GM23248 (cell line): ENCODE data around the gene BAHD1. TPM values are rescaled to one million over a fixed set of nuclear protein-coding genes. Genes with fewer than 3 reads are reported as not detected.

Experiments used
- DNase-seq: peaks from one replicate; pipeline ENCODE4 v3.0.0-alpha.2; 2015
- H2AFZ ChIP-seq: fragments of 200-600 bp; sonication (generic); 2 replicates; pipeline ENCODE4 v1.6.1; 2016; ENCODE audit warnings: antibody characterized with exemption
- H3F3A ChIP-seq: fragments of 200-600 bp; sonication (generic); 2 replicates; pipeline ENCODE4 v1.6.1; 2016; ENCODE audit warnings: mild to moderate bottlenecking, antibody characterized with exemption, mixed run types; ENCODE audit not compliant: insufficient read depth
- H3K27ac ChIP-seq: fragments of 200-600 bp; sonication (generic); 2 replicates; pipeline ENCODE4 v1.5.1; 2016; ENCODE audit warnings: mild to moderate bottlenecking
- H3K27me3 ChIP-seq: fragments of 200-600 bp; sonication (generic); replicated peaks from 2 replicates; pipeline ENCODE4 v1.6.1; 2016; ENCODE audit warnings: mild to moderate bottlenecking; ENCODE audit not compliant: insufficient read depth
- H3K36me3 ChIP-seq: fragments of 200-600 bp; sonication (generic); 2 replicates; pipeline ENCODE4 v1.6.1; 2016; ENCODE audit warnings: low read depth, mild to moderate bottlenecking
- H3K4me1 ChIP-seq: fragments of 200-600 bp; sonication (generic); 2 replicates; pipeline ENCODE4 v1.6.1; 2016; ENCODE audit warnings: mild to moderate bottlenecking; ENCODE audit not compliant: insufficient read depth
- H3K4me2 ChIP-seq: fragments of 200-600 bp; sonication (generic); one replicate; pipeline ENCODE4 v1.6.1; 2016; ENCODE audit warnings: mild to moderate bottlenecking; ENCODE audit not compliant: unreplicated experiment
- H3K4me3 ChIP-seq: fragments of 200-600 bp; sonication (generic); 2 replicates; pipeline ENCODE4 v1.5.1; 2016; ENCODE audit warnings: mild to moderate bottlenecking
- H3K79me2 ChIP-seq: fragments of 200-600 bp; sonication (generic); 2 replicates; pipeline ENCODE4 v1.6.1; 2016; ENCODE audit warnings: mild to moderate bottlenecking; ENCODE audit not compliant: insufficient read depth
- H3K9ac ChIP-seq: fragments of 200-600 bp; sonication (generic); 2 replicates; pipeline ENCODE4 v1.6.1; 2016; ENCODE audit warnings: mild to moderate bottlenecking
- H3K9me2 ChIP-seq: fragments of 200-600 bp; sonication (generic); 2 replicates; pipeline ENCODE4 v1.6.1; 2016; ENCODE audit warnings: mixed run types, mild to moderate bottlenecking, moderate library complexity; ENCODE audit not compliant: insufficient read depth
- H3K9me3 ChIP-seq: fragments of 200-600 bp; sonication (generic); one replicate; pipeline ENCODE4 v1.6.1; 2017; ENCODE audit warnings: low read depth
- H4K20me1 ChIP-seq: fragments of 200-600 bp; sonication (generic); 2 replicates; pipeline ENCODE4 v1.6.0; 2016; ENCODE audit not compliant: insufficient read depth
- EZH2 ChIP-seq: fragments of 200-600 bp; sonication (generic); IDR thresholded peaks from 2 replicates; pipeline ENCODE4 v1.6.1; 2018; ENCODE audit warnings: antibody characterized with exemption, mild to moderate bottlenecking; ENCODE audit not compliant: insufficient read depth, poor library complexity, severe bottlenecking
- EZH2phosphoT487 ChIP-seq: fragments of 200-600 bp; sonication (generic); IDR thresholded peaks from 2 replicates; pipeline ENCODE4 v1.6.1; 2018; ENCODE audit warnings: antibody characterized with exemption, moderate library complexity, mild to moderate bottlenecking, low read depth; ENCODE audit not compliant: insufficient read depth
- WGBS, 2 experiments: methylation state at CpG; one replicate each; pipeline ENCODE4 v1.1.6; 2015 to 2017; ENCODE audit warnings: low lambda C conversion rate in 2 of 2, low coverage in 1 of 2; ENCODE audit errors: missing lambda C conversion rate in 2 of 2; 5-methylcytosine and 5-hydroxymethylcytosine counted together
- in situ Hi-C: fragments of 300-500 bp; cut with MboI; formaldehyde crosslinking; loops from 2 replicates; pipeline ENCODE4 v1.15.0; 2020
- polyA plus RNA-seq: library from polyadenylated mRNA; unstranded; fragments of >200 nt; fragmentation: Nextera tagmentation; extraction: Ambion mirVana; gene quantifications from 2 replicates; pipeline ENCODE4 v1.2.1, GENCODE V29; 2016
- total RNA-seq: library from RNA; depleted of rRNA; stranded (reverse); fragments of >200 nt; shearing (Covaris generic); gene quantifications from 2 replicates; pipeline ENCODE4 v1.2.3, GENCODE V29; 2014

BAHD1 gene
- total and polyA plus RNA-seq, 2 experiments from 2014 or later, result 2.3 to 10.3 TPM

DNA sequence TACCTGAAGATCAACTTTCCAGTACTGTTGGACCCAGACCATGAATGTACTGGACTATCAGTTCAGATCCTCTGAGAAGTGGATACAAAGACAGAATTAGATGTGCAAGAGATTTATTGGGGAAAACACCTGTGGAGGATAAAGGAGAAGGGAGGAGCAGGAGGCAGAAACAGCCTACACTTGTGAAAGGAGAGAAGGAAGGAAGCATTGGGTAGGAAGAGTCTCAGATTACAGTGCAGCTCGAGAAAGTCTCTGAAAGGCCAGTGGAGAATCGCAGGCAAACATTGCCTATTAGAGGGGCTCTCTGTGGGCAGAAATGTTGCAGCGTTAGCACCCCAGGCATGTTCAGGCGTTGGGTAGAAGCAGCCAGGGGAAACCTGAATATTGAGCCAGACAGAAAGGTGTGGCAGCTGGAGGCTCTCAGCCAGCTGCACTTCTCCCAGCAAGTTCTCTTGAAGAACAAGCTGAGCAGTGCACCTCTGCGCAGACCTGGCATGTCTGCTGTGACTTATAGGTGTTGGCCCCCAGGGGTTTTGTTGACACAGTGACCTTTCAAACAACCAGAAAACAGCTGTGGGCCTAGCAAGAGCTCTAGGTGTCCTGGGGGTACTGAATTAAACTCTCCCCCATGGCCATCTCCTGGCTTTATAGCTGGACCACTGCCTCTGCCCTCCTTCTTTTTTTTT lies 37.0 kb downstream of the BAHD1 start:
- no peaks in the 10 kb centered on the region for H3K9me3 ChIP-seq
- H3K4me2 ChIP-seq, result no peak overlapping the region
- H3K27me3 ChIP-seq, result no peaks in the 10 kb centered on the region
- H3K27ac ChIP-seq, result no peak overlapping the region
- DNase-seq, result no peak
- no peaks in the 10 kb centered on the region for H3K4me1 ChIP-seq
- H3K79me2 ChIP-seq, result no peaks in the 10 kb centered on the region
- H2AFZ ChIP-seq, result no peak overlapping the region
- H3K9ac ChIP-seq, result no peak overlapping the region
- 33 to 40% methylated on average over 5 of the region's 5 CpGs for WGBS, 2 experiments
- no peaks in the 10 kb centered on the region for H3F3A ChIP-seq
- no peak overlapping the region for H3K4me3 ChIP-seq
- H3K9me2 ChIP-seq, result no peaks in the 10 kb centered on the region
- TF ChIP-seq EZH2 (no peak), EZH2phosphoT487 (no peak)
- H4K20me1 ChIP-seq, result no peaks in the 10 kb centered on the region
- in situ Hi-C loops, result no loop called here
- no peaks in the 10 kb centered on the region for H3K36me3 ChIP-seq

DNA sequence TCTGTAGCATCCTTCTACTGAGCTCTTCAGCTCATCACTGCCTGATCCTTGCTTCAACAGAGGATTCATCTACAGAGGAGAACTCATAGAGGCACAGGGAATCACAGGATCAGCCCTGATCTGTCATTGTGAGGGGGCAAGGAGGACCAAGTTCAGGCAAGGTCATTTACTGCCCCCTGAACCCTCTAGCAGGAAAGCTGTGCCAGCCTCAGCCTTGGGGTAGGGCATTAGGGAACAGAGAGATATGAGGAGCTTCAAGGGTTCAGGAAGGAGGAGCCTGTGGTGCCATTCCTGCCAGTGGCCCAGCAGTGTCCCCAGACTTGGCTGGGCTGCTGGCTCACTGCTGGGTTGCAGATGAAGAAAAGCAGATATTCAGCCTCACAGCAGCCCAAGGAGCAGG lies 38.3 kb downstream of the BAHD1 start:
- Histone ChIP-seq H4K20me1 (no peaks in the 10 kb centered on the region), H3K4me1 (no peaks in the 10 kb centered on the region), H2AFZ (no peak overlapping the region), H3K9me2 (no peaks in the 10 kb centered on the region), H3K27ac (no peak overlapping the region), H3K4me3 (no peak overlapping the region), H3K9ac (no peak overlapping the region), H3K9me3 (no peaks in the 10 kb centered on the region), H3K36me3 (no peaks in the 10 kb centered on the region), H3F3A (no peaks in the 10 kb centered on the region), H3K27me3 (no peaks in the 10 kb centered on the region), H3K4me2 (no peak overlapping the region), H3K79me2 (no peaks in the 10 kb centered on the region)
- in situ Hi-C loops, result no loop called here
- DNase-seq, result no peak
- TF ChIP-seq EZH2, result no peak
- no peak for TF ChIP-seq EZH2phosphoT487

DNA sequence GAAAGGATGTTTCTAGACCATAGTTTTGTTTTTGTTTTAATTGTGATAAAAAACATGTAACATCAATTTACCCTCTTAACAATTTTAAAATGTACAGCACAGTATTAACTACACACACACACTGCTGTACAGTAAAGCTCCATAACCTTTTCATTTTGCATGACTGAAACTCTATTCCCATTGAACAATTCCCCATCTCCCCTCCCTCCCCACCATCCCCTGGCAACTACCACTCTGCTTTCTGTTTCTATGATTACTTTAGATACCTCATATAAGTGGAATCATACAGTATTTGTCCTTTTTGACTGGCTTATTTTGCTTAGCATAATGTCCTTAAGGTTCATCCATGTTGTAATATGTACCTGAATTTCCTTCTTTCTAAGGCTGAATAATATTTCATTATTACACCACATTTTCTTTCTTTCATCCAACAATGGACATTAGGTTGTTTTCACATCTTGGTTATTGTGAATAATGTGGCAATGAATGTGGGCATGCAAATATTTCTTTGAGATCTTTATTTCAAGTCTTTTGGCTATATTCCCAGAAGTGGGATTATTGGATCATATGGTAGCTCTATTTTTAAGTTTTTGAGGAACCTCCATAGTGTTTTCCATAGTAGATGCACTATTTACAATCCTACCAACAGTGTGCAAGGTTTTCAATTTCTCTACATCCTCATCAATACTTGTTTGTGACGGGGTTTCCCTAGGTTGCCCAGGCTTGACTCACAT lies 40.8 kb downstream of the BAHD1 start:
- Histone ChIP-seq H4K20me1 (no peaks in the 10 kb centered on the region), H3K4me1 (no peaks in the 10 kb centered on the region), H3K27me3 (no peaks in the 10 kb centered on the region), H3K9me2 (no peaks in the 10 kb centered on the region), H3K9me3 (no peaks in the 10 kb centered on the region), H2AFZ (no peak overlapping the region), H3K79me2 (no peaks in the 10 kb centered on the region), H3K4me2 (no peak overlapping the region), H3K9ac (no peak overlapping the region), H3F3A (no peaks in the 10 kb centered on the region), H3K4me3 (no peak overlapping the region), H3K27ac (no peak overlapping the region), H3K36me3 (no peaks in the 10 kb centered on the region)
- 33 to 41% methylated on average over 1 of the region's 1 CpG for WGBS, 2 experiments
- peak; percentile 8 for DNase-seq
- TF ChIP-seq EZH2phosphoT487, result no peak
- TF ChIP-seq EZH2, result no peak
- in situ Hi-C loops, result no loop called here

DNA sequence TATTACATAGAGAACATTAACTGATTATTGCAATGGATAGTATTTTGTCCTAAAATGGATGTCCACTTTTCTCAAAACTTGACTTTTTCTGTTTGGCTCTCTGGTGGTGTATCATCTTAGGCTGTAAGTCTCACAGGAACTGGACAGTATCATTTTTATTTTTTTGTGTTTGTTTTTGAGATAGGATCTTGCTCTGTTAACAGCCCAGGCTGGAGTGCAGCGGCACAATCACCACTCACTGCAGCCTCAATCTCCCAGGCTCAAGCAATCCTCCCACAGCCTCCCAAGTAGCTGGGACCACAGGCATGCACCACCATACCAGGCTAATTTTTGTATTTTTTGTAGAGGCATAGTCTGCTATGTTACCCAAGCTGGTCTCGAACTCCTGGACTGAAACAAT lies 43.2 kb downstream of the BAHD1 start:
- Histone ChIP-seq H3K36me3 (no peaks in the 10 kb centered on the region), H3K4me1 (no peaks in the 10 kb centered on the region), H3K4me2 (no peak overlapping the region), H3K9me2 (no peaks in the 10 kb centered on the region), H3K9me3 (no peaks in the 10 kb centered on the region), H3F3A (no peaks in the 10 kb centered on the region), H3K4me3 (no peak overlapping the region), H3K9ac (no peak overlapping the region), H4K20me1 (no peaks in the 10 kb centered on the region), H3K27me3 (no peaks in the 10 kb centered on the region), H3K27ac (no peak overlapping the region), H3K79me2 (no peaks in the 10 kb centered on the region), H2AFZ (no peak overlapping the region)
- TF ChIP-seq EZH2, result no peak
- no peak for TF ChIP-seq EZH2phosphoT487
- in situ Hi-C loops, result no loop called here
- no peak for DNase-seq
- 84 to 95% methylated on average over 2 of the region's 2 CpGs for WGBS, 2 experiments
